Calu3 (cell line): ENCODE measurements around the gene STRADB. TPM values are rescaled to one million over a fixed set of nuclear protein-coding genes. Genes with fewer than 3 reads are reported as not detected.

ENCODE experiments used
- BruUV-seq: library from RNA; stranded (reverse); fragments of 400-500 nt; replicated peaks from 2 replicates; lab custom pipeline; 2021; lab: Mats Ljungman, UMichigan
- CTCF ChIA-PET: fragments of 300-600 bp; sonication (Branson Sonifier 250); formaldehyde crosslinking; loops from one replicate; lab custom pipeline; 2022; ENCODE audit warnings: antibody characterized with exemption; lab: Charles Lee
- DNase-seq: peaks from one replicate; pipeline ENCODE4 v3.0.0; 2022
- H3K27ac Mint-ChIP-seq: one replicate; pipeline ENCODE4 v1.8.0; 2022; ENCODE audit warnings: mixed read lengths; ENCODE audit not compliant: unreplicated experiment
- H3K27me3 Mint-ChIP-seq: one replicate; pipeline ENCODE4 v1.8.0; 2022; ENCODE audit warnings: mixed read lengths; ENCODE audit not compliant: unreplicated experiment
- H3K36me3 Mint-ChIP-seq: one replicate; pipeline ENCODE4 v1.8.0; 2022; ENCODE audit warnings: mild to moderate bottlenecking, moderate library complexity, mixed read lengths; ENCODE audit not compliant: insufficient read depth, unreplicated experiment
- H3K4me1 Mint-ChIP-seq: one replicate; pipeline ENCODE4 v1.8.0; 2022; ENCODE audit warnings: mild to moderate bottlenecking, low read depth, mixed read lengths; ENCODE audit not compliant: unreplicated experiment
- H3K4me3 Mint-ChIP-seq: one replicate; pipeline ENCODE4 v1.8.0; 2022; ENCODE audit warnings: mild to moderate bottlenecking, low read depth, moderate library complexity, mixed read lengths; ENCODE audit not compliant: unreplicated experiment
- H3K9me3 Mint-ChIP-seq: one replicate; pipeline ENCODE4 v1.8.0; 2022; ENCODE audit warnings: low read depth, mixed read lengths; ENCODE audit not compliant: unreplicated experiment
- intact Hi-C: fragments of 100-400 bp; cut with micrococcal nuclease; formaldehyde crosslinking; loops from one replicate; pipeline ENCODE4 v1.10.0; 2022; ENCODE audit not compliant: unreplicated experiment
- total RNA-seq: library from RNA; stranded (reverse); gene quantifications from 2 replicates; pipeline ENCODE4 v1.2.3, GENCODE V29; 2022
- TF ChIP-seq, protein P1 (sequence below): fragments of 200-600 bp; IDR thresholded peaks from one replicate; pipeline ENCODE4 v1.8.0; 2022; ENCODE audit warnings: antibody characterized with exemption; ENCODE audit not compliant: unreplicated experiment

Gene STRADB
- total RNA-seq, 1 experiment from 2014 or later = 19.0 TPM

GRCh38 chr2:201415149-201415548 lies 36.4 kb upstream of the STRADB start:
- no peak for DNase-seq
- peaks cover 8% of the 10 kb centered on the region for H3K4me1 Mint-ChIP-seq
- H3K36me3 Mint-ChIP-seq = no peaks in the 10 kb centered on the region
- no peak overlapping the region for H3K4me3 Mint-ChIP-seq
- TF ChIP-seq, protein P1, sequence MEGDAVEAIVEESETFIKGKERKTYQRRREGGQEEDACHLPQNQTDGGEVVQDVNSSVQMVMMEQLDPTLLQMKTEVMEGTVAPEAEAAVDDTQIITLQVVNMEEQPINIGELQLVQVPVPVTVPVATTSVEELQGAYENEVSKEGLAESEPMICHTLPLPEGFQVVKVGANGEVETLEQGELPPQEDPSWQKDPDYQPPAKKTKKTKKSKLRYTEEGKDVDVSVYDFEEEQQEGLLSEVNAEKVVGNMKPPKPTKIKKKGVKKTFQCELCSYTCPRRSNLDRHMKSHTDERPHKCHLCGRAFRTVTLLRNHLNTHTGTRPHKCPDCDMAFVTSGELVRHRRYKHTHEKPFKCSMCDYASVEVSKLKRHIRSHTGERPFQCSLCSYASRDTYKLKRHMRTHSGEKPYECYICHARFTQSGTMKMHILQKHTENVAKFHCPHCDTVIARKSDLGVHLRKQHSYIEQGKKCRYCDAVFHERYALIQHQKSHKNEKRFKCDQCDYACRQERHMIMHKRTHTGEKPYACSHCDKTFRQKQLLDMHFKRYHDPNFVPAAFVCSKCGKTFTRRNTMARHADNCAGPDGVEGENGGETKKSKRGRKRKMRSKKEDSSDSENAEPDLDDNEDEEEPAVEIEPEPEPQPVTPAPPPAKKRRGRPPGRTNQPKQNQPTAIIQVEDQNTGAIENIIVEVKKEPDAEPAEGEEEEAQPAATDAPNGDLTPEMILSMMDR = no peak
- no TSS peak for BruUV-seq
- intact Hi-C loops = no loop called here
- H3K27me3 Mint-ChIP-seq = no peaks in the 10 kb centered on the region
- no peaks in the 10 kb centered on the region for H3K9me3 Mint-ChIP-seq
- CTCF ChIA-PET = no interaction called here
- no peak overlapping the region for H3K27ac Mint-ChIP-seq

- no peaks in the 10 kb centered on the region for H3K36me3 Mint-ChIP-seq
- H3K27ac Mint-ChIP-seq = no peak overlapping the region
- BruUV-seq = no TSS peak
- CTCF ChIA-PET = interaction anchor here (0.6 kb wide), 1 partner anchor 43 kb away, joined by 3 read pairs; no protein-coding TSS in a partner anchor
- H3K4me3 Mint-ChIP-seq = no peak overlapping the region
- no peaks in the 10 kb centered on the region for H3K9me3 Mint-ChIP-seq
- intact Hi-C loops = no loop called here
- no peak for DNase-seq
- H3K4me1 Mint-ChIP-seq = peaks cover 18% of the 10 kb centered on the region
- TF ChIP-seq, protein P1 = no peak
- no peaks in the 10 kb centered on the region for H3K27me3 Mint-ChIP-seq
Observed at GRCh38 chr2:201419057-201419635, 32.4 kb upstream of the STRADB start.

GRCh38 chr2:201419986-201420385 lies 31.6 kb upstream of the STRADB start:
- no peaks in the 10 kb centered on the region for H3K27me3 Mint-ChIP-seq
- no peak overlapping the region for H3K27ac Mint-ChIP-seq
- no peak for DNase-seq
- H3K4me1 Mint-ChIP-seq = peaks cover 18% of the 10 kb centered on the region
- TF ChIP-seq, protein P1 = no peak
- no TSS peak for BruUV-seq
- H3K36me3 Mint-ChIP-seq = no peaks in the 10 kb centered on the region
- intact Hi-C loops = no loop called here
- no peaks in the 10 kb centered on the region for H3K9me3 Mint-ChIP-seq
- CTCF ChIA-PET = no interaction called here
- H3K4me3 Mint-ChIP-seq = no peak overlapping the region

GRCh38 chr2:201420442-201421113 lies 31.0 kb upstream of the STRADB start:
- no peaks in the 10 kb centered on the region for H3K36me3 Mint-ChIP-seq
- no peak overlapping the region for H3K27ac Mint-ChIP-seq
- no peak for DNase-seq

More at GRCh38 chr2:201420442-201421113, 31.0 kb upstream of the STRADB start:
- H3K27me3 Mint-ChIP-seq = no peaks in the 10 kb centered on the region
- no TSS peak for BruUV-seq
- H3K4me1 Mint-ChIP-seq = peaks cover 18% of the 10 kb centered on the region
- intact Hi-C loops = no loop called here
- no peak overlapping the region for H3K4me3 Mint-ChIP-seq
- TF ChIP-seq, protein P1 = no peak
- CTCF ChIA-PET = no interaction called here
- H3K9me3 Mint-ChIP-seq = no peaks in the 10 kb centered on the region
